HG02884 (cell line): ENCODE results near the gene SETD5.

Source experiments
- ATAC-seq: cut with Tn5 transposase; IDR thresholded peaks from one replicate; pipeline ENCODE4 v1.9.1; 2021; ENCODE audit warnings: mild to moderate bottlenecking, moderate library complexity; ENCODE audit not compliant: unreplicated experiment

The SETD5 gene

DNA sequence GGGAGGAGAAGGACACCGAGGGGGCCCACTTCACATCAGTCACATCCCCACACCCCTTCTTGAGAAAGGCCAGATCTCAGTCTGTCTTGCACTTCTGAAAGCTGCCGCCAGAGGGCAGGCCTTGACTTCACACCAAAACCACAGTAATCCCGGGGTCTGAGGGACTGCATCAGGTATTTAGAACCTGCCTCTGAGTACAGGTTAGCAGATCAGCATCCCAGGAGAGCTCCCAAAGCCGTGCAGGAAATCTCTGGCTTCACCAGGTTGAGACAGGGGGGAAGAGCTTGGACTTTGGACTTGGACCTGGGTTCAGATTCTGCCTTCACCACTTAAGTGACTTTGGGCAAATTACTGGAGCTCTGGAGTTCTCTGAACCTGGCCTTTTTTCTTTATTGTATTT is 105.9 kb downstream of the SETD5 start:
- peak; percentile 63 for ATAC-seq

- no peak for ATAC-seq
Measured at GRCh38 chr3:9507586-9508578, 110.5 kb downstream of the SETD5 start.

DNA sequence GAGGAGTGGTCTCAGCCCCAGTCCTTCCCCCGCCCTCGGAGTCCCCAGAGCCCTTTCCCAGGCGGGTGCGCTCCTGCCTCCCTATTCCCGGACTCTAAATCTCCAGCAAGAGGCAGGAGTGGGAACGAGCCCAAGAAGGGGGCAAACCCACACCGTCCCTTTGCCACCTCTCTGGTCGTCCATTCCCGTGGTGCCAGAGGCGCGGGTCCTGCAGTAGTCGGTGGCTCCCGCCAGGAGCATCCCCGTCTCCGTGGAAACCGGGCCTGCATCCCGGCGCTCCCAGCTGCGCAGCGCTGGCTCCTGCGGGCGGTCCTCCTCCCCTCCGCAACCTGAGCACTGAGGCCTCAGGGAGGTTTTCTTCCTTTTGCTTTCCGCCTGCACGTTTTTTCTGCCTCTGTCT is 111.4 kb downstream of the SETD5 start:
- ATAC-seq, result no peak

- no peak for ATAC-seq
Measured at GRCh38 chr3:9512456-9513045, 115.1 kb downstream of the SETD5 start.

DNA sequence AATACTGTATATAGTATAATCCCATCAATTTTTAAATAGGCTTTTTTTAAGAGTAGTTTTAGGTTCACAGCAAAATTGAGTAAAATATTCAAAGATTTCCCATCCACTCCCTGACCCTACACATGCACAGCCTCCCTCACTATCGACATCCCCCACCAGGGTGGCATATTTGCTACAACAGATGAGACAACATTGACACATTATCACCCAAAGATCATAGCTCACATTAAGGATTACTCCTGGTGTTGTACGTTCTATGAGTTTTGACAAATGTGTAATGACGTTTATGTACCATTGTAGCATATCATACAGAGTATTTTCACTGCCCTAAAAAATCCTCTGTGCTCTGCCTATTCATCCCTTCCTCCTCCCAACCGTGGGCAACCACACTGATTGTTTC is 116.9 kb downstream of the SETD5 start:
- ATAC-seq, result no peak

DNA sequence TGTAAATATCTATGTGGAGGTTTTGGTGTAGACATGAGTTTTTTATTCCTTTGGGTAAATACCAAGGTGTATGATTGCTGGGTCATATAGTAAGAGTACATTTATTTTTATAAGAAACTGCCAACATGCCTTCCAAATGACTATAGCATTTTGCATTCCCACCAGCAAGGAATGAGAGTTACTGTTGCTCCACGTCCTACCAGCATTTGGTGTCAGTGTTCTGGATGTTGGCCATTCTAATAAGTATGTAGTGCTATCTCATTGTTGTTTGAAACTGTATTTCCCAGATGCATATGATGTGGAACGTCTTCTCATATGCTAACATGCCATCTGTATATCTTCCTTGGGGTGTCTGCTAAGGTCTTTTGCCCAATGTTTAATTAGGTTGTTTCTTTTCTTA is 117.5 kb downstream of the SETD5 start:
- ATAC-seq, result no peak

DNA sequence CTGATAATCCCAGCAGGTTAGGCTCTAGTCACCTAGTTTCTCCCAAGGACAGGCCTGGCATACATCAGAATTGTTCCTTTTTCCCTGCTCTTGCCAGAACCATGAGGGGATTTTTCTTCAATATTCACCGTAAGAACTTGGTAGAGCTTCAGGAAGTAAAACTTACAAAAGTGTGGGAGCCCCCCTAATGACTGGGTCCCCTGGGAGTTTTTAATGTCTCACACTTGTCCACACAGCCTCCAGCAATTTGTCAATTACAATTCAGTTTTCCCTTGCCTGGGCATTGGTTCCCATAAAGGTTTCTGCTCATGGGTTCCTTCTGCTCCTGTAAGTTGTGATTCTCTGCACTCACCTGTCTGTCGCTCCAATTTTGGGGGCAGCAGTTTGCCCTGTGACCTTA is 127.7 kb downstream of the SETD5 start:
- no peak for ATAC-seq
